LHCN-M2 (cell line): ENCODE results near the gene SPEN. TPM values are rescaled to one million over a fixed set of nuclear protein-coding genes. Genes with fewer than 3 reads are reported as not detected.
A peak's percentile ranks its signal among the peaks of the same experiment; 100 is the strongest.

Experiments used
- DNase-seq: peaks from one replicate; pipeline ENCODE4 v3.0.0-alpha.2; 2012; ENCODE audit warnings: low read depth
- total RNA-seq: library from RNA; depleted of rRNA; stranded (reverse); fragments of >200 nt; gene quantifications from 2 replicates; pipeline ENCODE4 v1.2.3, GENCODE V29; 2014

The SPEN gene
- total RNA-seq, 1 experiment from 2014 or later: 7.7 TPM

DNA sequence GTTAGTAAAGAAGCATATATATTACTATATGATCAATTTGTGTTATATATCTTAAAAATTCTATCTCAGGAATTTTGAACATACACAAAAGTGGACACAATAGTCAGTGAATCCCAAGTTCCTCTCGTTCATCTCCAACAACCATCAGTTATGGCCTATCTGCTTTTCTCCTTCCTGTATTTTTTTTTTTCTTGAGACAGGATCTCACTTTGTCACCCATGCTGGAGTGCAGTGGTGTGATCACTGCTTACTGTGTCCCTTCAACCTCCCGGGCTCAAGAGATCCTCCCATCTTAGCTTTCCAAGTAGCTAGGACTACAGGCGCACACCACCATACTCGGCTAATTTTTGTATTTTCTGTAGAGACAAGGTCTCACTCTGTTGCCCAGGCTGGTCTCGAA, 9.4 kb downstream of the SPEN start:
- DNase-seq: no peak

DNA sequence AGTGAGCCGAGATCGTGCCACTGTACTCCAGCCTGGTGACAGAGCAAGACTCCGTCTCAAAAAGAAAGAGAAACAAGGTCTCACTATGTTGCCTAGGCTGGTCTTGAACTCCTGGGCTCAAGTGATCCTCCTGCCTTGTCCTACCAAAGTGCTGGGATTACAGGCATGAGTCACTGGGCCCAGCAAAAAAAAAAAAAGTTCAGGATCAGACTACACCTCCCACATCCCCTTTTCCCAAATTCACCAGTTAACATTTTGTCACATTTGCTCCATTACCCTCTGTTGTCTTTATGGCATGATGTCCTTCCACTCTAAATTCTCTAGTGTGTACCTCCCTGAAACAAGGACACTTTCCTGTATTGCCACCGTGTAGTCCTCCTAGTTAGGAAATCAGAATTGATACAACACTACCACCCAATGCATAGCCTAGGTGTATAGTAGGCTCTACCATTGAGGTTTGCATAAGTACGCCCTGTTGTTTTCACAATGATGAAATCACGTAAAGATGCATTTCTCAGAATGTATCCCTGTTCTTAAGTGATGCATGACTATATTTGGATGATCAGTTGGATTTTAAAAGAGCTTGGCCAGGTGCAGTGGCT, 10.7 kb downstream of the SPEN start:
- no peak for DNase-seq

DNA sequence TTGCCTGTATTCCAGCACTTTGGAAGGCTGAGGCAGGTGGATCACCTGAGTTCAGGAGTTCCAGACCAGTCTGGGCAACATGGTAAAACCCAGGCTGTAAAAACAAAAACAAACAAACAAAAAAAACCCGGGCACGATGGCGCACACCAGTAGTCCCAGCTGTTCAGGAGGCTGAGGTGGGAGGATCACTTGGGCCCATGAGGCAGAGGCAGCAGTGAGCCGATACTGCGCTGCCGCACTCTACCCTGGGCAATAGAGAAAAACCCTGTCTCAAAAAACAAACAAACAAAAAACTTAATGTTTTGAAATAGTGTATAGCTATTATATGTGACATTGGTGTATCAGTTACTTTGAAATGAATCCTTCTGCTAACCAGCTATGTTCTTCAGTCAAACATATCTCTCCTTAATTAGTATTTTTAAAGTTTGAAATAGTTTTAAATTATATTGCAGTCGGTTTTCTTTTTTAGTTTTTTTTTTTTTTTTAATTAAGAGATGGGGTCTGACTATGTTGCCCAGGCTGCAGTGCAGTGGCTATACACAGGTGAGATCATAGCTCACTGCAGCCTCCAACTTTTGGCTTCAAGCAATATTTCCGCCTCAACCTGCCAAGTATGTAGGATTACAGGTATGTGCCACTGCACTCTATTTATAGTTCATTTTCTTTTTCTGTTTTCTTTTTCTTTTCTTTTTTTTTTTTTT, 11.3 kb downstream of the SPEN start:
- no peak for DNase-seq

DNA sequence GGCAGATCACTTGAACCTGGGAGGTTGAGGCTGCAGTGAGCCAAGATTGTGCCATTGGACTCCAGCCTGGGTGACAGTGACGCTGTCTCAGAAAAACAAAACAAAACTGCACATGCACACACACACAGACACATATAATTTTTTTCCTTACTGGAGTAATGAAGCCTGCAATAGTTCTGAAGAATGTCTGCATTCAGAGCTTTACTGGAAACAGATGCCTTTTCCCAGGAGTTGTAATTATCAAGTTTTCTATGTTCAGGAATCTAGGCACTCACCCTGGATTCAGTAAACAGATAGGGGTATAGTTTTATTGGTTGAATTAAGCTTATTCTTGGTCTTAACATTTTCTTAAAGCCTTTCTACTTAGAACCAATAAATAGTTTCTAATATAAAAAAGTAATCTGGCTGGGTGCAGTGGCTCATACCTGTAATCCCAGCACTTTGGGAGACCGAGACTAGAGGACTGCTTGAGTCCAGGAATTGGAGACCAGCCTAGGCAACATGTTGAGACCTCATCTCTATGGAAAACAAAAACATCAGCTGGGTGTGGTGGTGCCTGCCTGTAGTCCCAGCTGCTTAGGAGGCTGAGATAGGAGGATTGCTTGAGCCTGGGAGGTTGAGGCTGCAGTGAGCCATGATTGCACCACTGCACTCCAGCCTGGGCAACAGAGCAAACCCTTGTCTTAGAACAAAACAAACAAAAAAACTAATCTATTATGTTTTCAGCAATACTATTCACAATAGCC, 15.8 kb downstream of the SPEN start:
- no peak for DNase-seq

DNA sequence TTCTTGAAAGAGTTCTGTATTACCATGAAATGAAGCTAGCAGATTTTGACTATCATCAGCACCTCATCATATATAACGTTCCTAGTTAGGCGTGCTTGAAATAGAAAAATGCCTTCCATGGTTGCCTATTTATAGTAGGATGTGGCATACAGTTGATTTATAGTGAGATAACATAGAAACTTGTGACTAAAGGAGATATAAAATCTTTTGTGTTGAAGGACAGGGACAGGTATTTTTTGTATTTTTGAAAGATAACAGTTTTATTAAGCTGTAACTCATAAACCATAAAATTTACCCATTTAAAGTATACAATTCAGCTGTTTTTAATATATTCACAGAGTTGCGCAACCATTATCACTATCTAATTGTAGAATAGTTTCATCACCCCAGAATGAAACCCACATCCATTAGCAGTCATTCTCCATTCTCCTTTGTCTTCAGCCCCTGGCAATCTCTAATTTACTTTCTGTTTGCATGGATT, 19.3 kb downstream of the SPEN start:
- no peak for DNase-seq

DNA sequence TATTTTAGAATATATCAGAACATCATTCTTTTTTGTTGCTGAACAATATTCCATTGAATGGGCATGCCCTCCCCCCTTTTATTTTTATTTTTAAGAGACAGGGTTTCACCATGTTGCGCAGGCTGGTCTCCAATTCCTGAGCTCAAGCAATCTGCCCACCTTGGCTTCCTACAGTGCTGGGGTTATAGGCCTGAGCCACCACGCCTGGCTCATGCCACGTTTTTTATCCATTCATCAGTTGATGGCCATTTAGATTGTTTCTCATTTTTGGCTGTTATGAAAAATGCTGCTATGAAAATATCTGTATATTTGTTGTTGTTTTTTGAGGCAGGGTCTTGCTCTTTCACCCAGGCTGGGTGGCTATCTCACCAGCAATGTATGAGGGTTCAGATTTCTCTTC, 19.8 kb downstream of the SPEN start:
- no peak for DNase-seq

DNA sequence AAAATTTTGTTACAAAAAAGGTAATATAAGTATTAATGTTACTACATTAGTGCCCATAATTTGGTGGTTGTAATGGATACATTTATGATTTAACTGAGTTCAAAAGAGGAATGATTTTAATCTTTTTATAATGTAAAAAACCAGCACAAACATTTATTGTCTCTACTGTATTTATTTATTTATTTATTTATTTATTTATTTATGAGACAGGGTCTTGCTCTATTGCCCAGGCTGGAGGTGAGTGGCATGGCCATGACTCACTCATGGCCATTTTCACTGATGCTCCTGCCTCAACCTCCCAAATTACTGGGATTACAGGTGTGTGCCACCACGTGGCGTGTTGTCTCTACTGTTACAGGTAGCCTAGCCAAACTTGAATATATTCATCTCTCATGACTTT, 21.9 kb downstream of the SPEN start:
- no peak for DNase-seq

DNA sequence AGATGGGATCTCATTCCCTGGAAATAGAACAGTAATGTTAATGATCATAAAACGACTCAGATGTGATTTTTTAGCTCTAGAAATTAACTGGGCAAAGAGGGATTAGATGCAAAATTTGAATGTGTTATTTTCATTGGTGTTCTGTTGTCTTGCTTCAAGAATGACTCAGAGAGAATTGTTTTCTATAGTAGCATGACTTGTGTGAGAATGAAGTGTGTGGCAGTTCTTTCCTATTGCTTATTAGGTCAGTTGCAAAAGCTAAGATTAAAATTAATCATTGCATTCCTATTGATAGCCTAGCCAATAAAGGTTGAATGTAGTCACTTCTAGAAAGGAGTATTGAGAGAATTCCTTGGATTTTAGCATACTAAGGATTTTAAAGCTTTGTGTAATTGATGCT, 22.9 kb downstream of the SPEN start:
- no peak for DNase-seq

DNA sequence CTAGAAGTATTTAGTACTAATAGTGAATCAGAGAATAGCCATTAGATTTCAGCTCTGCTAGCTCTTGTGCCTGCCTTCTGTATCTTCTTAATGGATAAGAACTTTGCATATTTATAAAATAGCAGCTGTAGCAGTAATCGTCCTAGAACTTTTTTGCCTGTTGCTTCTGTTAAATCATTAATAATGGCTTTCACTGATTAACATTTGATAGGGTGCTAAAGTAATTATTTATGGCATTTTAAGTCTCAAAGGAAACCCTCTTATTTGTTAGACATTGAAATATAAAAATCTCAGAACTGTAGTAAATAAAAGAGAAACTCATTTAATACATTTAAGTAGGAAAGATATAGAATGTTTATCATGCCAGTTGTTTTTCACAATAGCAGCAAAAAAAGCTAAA, 27.0 kb downstream of the SPEN start:
- no peak for DNase-seq

DNA sequence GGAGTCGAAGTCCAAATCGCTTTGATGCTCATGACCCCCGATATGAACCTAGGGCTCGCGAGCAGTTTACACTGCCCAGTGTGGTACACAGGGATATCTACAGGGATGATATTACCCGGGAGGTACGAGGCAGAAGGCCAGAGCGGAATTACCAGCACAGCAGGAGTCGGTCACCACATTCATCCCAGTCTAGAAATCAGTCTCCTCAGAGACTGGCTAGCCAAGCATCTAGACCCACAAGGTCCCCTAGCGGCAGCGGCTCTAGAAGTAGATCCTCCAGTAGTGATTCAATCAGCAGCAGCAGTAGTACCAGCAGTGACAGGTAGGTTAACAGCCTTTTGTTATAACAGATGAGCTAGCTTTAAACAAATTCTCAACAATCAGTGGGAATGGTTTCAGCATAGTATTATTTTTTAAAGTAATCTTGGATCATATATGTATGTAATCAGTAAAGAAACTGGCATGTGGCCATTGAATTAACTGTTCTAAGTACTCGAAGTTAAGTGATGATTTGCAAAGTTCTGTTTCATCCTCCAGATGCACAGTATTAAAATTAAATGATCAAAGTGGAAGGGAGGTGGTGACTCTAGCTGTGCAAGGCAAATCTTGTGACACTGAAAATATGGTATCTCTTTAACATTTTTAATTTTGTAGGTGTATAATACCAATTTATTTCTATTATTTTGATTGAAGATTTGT, 29.0 kb downstream of the SPEN start:
- DNase-seq: no peak

DNA sequence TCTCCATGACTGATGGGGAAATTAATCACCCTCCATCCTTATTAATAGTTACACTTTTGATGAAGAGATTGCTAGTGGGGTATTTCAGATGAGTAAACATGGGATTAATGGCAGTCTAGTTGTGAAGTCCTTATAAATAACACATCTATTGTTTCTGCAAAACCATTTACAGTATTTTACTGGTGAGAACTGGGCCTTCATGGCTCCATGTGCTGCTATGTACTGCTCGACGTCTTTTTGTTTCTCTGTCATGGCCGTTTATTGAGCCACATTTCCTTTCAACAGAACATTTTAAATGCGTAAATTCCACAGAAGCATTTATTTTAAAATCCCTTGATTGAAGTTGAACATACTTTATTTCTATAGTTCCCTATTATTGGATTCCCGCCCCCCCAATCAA, 34.5 kb downstream of the SPEN start:
- DNase-seq: no peak

DNA sequence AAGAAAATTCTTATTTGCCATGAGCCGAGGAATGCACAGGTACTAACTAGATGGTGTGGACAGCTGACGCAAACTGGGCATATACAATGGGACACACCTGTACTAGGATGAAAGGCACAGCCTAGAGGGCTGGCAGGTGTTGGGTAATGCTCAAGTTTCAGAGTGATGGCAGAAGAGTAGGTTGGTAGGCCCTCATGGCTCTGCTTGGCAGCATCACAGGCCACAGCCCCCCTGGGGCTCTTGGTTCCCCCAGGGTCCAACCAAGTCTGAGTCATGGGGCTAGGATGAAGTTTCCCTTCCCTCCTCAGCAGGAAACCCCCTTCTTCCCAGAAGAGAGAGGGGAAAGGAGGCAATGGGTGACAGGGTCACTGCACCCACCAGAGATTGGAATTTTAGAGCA, 35.2 kb downstream of the SPEN start:
- no peak for DNase-seq

DNA sequence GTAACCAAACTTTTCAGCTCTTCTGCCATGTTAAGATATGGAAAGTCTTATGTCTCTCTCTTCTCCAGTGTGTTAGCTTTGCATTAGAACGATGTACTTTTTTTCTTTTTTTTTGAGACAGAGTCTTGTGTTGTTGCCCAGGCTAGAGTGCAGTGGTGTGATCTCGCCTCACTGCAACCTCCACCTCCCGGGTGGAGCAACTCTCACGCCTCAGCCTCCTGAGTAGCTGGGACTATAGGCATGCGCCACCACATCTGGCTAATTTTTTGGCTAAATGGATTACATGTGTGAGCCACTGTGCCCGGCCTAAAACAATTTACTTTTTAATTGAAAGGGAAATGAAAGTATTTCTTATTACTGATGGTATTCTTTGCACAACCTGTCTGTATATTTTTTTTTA, 35.8 kb downstream of the SPEN start:
- no peak for DNase-seq

DNA sequence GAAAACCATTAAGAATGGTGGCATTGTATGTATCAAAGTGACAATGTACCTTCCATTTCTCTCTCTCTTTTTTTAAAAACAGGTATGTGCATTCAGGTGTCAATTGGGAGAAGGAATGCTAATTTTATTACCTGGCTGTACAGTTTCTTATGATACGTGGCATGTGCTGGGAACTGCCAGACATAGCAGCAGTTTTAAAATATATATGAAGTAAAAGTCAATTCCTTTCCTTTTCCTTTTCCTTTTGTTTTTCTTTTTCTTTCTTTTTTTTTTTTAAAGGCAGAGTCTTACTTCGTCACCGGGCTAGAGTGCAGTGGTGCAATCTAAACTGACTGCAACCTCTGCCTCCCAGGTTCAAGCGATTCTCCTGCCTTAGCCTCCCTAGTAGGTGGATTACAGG, 37.0 kb downstream of the SPEN start:
- DNase-seq: no peak

DNA sequence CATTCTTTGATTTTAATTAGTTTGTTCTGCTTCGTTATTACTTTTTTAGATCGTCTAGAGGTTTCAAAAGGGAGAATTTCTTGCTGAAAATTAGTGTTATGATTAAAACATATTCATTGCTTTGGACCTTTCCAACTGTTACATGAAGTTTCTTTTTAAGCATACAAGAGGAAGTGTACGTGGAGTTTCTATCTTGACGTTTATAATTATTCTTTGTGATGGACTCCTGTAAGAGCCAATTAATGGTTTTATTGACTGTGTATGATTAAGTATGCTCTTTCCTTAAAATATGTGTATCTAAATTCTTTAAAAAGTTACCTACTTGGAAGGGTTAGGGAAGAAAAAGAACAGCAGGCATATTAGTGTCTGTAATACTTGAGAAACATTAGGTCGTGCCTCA, 37.8 kb downstream of the SPEN start:
- no peak for DNase-seq

DNA sequence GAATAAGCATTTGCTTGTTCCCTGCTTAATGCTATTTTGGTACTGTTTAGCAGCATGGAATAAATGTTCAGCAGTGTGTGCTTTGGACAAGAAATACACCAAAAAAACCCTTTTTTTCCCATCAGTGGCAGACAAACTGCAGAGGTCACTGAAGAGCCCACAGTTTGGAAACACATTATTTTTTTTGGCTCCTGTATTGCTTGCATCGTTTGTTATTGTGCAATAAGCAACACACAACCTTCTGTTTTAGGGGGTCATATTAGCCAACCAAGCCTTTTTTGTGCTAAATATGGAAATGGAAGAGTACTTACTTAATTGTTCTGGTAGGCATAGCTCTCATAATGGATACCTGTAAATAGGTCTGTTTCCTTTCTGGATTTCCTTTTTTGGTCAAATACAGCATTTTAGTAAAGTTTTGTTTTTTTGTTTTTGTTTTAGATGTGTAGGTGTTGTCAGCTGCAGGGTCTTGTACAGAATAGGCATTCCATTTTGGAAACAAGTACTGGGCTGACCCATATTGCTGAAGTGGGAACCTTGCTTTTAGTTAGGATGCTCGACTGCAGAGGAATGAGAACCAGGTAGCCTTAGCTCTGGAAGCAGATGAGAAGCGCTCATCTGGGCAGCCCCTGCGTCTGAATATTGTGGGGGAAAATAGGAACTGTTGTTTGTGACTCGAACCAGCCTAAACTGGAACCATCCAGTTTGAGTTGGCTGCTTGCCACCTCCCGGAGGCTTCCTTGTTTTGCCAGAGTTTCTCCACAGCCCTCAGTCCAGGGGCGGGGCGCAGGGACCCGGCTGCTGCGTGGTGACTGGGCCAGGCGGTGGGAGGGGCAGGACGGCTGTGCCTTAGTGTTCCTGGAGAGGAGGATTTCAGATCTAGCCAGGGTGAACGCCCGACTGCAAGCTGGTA, 38.4 kb downstream of the SPEN start:
- DNase-seq: peak; percentile 96

DNA sequence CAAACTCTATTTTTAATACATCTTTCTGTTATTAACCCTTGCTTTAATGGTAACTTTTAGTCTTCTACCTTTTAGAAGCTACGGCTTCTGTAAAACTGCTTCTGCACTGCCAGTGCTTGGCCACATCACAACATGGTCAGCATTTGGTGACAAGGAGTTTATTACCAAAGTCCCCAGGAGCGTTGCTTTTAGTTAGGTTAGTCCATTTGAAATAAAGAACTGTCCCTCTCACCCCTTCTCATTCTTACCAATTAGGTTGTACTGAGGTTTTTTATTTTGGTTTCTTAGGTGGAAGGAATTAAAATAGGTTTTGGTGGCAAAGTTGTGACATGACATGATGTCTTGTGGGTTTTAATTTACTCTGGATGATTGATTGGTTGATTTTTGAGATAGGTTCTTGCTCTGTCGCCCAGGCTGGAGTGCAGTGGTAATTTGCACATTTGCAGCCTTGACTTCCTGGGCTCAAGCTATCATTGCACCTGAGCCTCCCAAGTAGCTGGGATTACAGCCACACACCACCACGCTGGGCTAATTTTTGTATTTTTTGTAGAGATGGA, 39.2 kb downstream of the SPEN start:
- no peak for DNase-seq

DNA sequence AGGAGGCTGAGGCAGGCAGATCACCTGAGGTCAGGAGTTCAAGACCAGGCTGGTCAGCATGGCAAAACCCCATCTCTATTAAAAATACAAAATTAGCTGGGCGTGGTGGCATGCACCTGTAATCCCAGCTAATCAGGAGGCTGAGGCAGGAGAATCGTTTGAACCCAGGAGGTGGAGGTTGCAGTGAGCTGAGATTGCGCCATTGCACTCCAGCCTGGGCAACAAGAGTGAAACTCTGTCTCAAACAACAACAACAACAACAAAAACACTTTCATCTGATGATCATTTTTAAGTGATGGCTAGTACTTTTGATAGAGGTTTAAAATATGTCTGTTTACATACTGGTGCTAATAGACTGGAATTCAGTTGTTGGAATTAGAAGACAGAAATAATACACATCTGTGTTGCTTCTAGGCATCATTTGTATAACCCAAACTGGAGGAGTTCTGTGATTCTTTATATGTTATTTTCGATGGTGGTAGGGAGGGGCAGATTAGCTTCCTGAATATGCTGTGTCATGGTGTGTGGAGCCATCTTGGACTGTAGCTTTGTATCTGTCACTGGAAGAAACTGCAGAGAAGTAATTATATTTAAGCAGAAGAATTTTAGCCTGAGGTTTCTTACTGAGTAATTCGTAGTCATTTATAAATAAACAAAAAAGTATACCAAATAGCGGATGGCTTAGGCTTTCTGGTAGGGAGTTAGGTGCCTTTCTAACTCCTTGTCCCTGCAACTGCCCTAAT, 45.5 kb downstream of the SPEN start:
- DNase-seq: peak; percentile 49

DNA sequence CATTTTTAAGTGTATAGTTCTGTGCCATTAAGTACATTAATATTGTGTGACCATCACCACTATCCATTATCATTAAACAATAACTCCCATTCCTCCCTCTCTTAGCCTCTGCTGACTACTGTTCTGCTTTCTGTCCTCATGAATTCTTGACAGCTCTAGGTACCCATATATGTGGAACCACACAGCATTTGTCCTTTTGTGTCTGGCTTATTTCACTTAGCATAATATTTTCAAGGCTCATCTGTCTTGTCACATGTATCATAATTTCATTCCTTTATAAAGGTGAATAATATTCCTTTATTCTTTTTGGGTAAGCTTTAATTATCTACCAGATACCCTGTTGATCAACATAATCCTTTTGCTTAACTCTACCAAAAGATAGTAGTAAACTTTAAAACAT, 47.7 kb downstream of the SPEN start:
- no peak for DNase-seq
